HEK293 (cell line): Measurements from ENCODE around the gene TSC2.

Experiments used
- KLF1 ChIP-seq: fragments of 450-650 bp; formaldehyde crosslinking; IDR thresholded peaks from 2 replicates; pipeline ENCODE4 v1.5.1; 2016; ENCODE audit warnings: missing biosample characterization, missing genetic modification characterization
- PRDM1 ChIP-seq: fragments of 450-650 bp; formaldehyde crosslinking; IDR thresholded peaks from 2 replicates; pipeline ENCODE4; 2016; ENCODE audit warnings: missing biosample characterization, missing genetic modification characterization
- YY1 ChIP-seq: fragments of 450-650 bp; formaldehyde crosslinking; IDR thresholded peaks from 2 replicates; pipeline ENCODE4 v1.5.1; 2018; ENCODE audit warnings: missing biosample characterization, missing genetic modification characterization
- ZBTB7A ChIP-seq: fragments of 450-650 bp; formaldehyde crosslinking; IDR thresholded peaks from 2 replicates; pipeline ENCODE4 v1.5.1; 2016; ENCODE audit warnings: low read depth, missing biosample characterization, missing genetic modification characterization
- ZNF394 ChIP-seq: fragments of 450-650 bp; formaldehyde crosslinking; IDR thresholded peaks from 2 replicates; pipeline ENCODE4 v1.5.1; 2016; ENCODE audit warnings: missing biosample characterization, missing genetic modification characterization, mild to moderate bottlenecking, moderate library complexity, borderline replicate concordance
- ZNF792 ChIP-seq: fragments of 450-650 bp; formaldehyde crosslinking; IDR thresholded peaks from 2 replicates; pipeline ENCODE4 v1.5.1; 2016; ENCODE audit warnings: missing biosample characterization, missing genetic modification characterization
- TF ChIP-seq, protein P1 (sequence below): fragments of 450-650 bp; formaldehyde crosslinking; IDR thresholded peaks from 2 replicates; pipeline ENCODE4 v1.5.1; 2016; ENCODE audit warnings: missing biosample characterization, missing genetic modification characterization
- TF ChIP-seq, protein P2 (sequence below): fragments of 450-650 bp; formaldehyde crosslinking; IDR thresholded peaks from 2 replicates; pipeline ENCODE4 v1.5.1; 2016; ENCODE audit warnings: missing biosample characterization, missing genetic modification characterization
- TF ChIP-seq, protein P3 (sequence below): fragments of 450-650 bp; formaldehyde crosslinking; IDR thresholded peaks from 2 replicates; pipeline ENCODE4 v1.5.1; 2016; ENCODE audit warnings: missing biosample characterization, missing genetic modification characterization

DNA sequence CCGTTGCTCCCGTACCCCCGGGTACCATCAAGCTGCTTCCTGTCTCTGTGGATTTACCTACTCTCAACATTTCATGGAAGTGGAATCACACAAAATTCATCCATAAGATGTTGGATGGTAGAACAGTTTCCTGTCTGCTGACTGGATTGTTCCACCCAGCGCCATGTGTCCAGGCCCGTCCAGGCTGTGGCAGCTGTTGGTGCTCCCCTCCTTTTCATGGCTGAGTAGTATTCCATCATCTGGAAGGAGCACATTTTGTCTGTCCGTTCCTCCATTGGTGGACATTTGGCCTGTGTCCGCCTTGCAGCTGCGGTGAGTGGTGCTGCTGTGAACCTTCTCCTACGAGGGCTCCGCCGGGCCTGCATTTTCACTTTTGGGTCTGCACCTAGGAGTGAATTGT lies 18.4 kb downstream of the TSC2 start:
- TF ChIP-seq, protein P1, sequence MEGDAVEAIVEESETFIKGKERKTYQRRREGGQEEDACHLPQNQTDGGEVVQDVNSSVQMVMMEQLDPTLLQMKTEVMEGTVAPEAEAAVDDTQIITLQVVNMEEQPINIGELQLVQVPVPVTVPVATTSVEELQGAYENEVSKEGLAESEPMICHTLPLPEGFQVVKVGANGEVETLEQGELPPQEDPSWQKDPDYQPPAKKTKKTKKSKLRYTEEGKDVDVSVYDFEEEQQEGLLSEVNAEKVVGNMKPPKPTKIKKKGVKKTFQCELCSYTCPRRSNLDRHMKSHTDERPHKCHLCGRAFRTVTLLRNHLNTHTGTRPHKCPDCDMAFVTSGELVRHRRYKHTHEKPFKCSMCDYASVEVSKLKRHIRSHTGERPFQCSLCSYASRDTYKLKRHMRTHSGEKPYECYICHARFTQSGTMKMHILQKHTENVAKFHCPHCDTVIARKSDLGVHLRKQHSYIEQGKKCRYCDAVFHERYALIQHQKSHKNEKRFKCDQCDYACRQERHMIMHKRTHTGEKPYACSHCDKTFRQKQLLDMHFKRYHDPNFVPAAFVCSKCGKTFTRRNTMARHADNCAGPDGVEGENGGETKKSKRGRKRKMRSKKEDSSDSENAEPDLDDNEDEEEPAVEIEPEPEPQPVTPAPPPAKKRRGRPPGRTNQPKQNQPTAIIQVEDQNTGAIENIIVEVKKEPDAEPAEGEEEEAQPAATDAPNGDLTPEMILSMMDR, result no peak
- no peak for TF ChIP-seq YY1 (tag by site-specific recombination)
- no peak for TF ChIP-seq PRDM1 (tag by site-specific recombination)
- TF ChIP-seq, protein P2, sequence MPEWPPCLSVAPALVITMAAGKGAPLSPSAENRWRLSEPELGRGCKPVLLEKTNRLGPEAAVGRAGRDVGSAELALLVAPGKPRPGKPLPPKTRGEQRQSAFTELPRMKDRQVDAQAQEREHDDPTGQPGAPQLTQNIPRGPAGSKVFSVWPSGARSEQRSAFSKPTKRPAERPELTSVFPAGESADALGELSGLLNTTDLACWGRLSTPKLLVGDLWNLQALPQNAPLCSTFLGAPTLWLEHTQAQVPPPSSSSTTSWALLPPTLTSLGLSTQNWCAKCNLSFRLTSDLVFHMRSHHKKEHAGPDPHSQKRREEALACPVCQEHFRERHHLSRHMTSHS (tag by site-specific recombination), result no peak
- TF ChIP-seq ZNF394 (tag by site-specific recombination), result no peak
- TF ChIP-seq ZBTB7A (tag by site-specific recombination), result no peak
- TF ChIP-seq ZNF792 (tag by site-specific recombination), result no peak
- TF ChIP-seq KLF1 (tag by site-specific recombination), result no peak
- TF ChIP-seq, protein P3, sequence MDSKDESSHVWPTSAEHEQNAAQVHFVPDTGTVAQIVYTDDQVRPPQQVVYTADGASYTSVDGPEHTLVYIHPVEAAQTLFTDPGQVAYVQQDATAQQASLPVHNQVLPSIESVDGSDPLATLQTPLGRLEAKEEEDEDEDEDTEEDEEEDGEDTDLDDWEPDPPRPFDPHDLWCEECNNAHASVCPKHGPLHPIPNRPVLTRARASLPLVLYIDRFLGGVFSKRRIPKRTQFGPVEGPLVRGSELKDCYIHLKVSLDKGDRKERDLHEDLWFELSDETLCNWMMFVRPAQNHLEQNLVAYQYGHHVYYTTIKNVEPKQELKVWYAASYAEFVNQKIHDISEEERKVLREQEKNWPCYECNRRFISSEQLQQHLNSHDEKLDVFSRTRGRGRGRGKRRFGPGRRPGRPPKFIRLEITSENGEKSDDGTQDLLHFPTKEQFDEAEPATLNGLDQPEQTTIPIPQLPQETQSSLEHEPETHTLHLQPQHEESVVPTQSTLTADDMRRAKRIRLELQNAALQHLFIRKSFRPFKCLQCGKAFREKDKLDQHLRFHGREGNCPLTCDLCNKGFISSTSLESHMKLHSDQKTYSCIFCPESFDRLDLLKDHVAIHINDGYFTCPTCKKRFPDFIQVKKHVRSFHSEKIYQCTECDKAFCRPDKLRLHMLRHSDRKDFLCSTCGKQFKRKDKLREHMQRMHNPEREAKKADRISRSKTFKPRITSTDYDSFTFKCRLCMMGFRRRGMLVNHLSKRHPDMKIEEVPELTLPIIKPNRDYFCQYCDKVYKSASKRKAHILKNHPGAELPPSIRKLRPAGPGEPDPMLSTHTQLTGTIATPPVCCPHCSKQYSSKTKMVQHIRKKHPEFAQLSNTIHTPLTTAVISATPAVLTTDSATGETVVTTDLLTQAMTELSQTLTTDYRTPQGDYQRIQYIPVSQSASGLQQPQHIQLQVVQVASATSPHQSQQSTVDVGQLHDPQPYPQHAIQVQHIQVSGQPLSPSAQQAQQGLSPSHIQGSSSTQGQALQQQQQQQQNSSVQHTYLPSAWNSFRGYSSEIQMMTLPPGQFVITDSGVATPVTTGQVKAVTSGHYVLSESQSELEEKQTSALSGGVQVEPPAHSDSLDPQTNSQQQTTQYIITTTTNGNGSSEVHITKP (tag by site-specific recombination), result no peak
